GM19023 (cell line): Measurements from ENCODE around the gene TRIM9.

Source experiments
- ATAC-seq: cut with Tn5 transposase; IDR thresholded peaks from one replicate; pipeline ENCODE4 v1.9.1; 2021; ENCODE audit warnings: mild to moderate bottlenecking, moderate library complexity; ENCODE audit not compliant: unreplicated experiment

The TRIM9 gene

GRCh38 chr14:50937800-50938199 is 157.1 kb downstream of the TRIM9 start:
- ATAC-seq, result no peak

GRCh38 chr14:50937325-50937724 is 157.6 kb downstream of the TRIM9 start:
- no peak for ATAC-seq

- ATAC-seq, result no peak
These were observed 158.0 kb downstream of the TRIM9 start for GRCh38 chr14:50936882-50937281.

GRCh38 chr14:50936016-50936340 is 158.9 kb downstream of the TRIM9 start:
- no peak for ATAC-seq

GRCh38 chr14:50935126-50936015 is 159.5 kb downstream of the TRIM9 start:
- no peak for ATAC-seq

GRCh38 chr14:50932592-50933495 is 162.1 kb downstream of the TRIM9 start:
- no peak for ATAC-seq

GRCh38 chr14:50932156-50932555 is 162.7 kb downstream of the TRIM9 start:
- no peak for ATAC-seq

- ATAC-seq, result no peak
These were observed 163.3 kb downstream of the TRIM9 start for GRCh38 chr14:50931559-50931958.

GRCh38 chr14:50929506-50929905 is 165.4 kb downstream of the TRIM9 start:
- ATAC-seq, result no peak

- ATAC-seq, result no peak
These were observed 166.8 kb downstream of the TRIM9 start for GRCh38 chr14:50928002-50928635.

- no peak for ATAC-seq
These were observed 168.0 kb downstream of the TRIM9 start for GRCh38 chr14:50926851-50927386.
